Osteoblast (primary cell): ENCODE results near the gene CYB5R4. TPM values are rescaled to one million over a fixed set of nuclear protein-coding genes. Genes with fewer than 3 reads are reported as not detected.

Experiments used
- DNase-seq: peaks from one replicate; pipeline ENCODE4 v3.0.0; 2011; ENCODE audit warnings: low spot score, mixed read lengths; ENCODE audit not compliant: insufficient read length; ENCODE audit errors: missing footprints
- H2AFZ ChIP-seq: 2 replicates; pipeline ENCODE4 v1.6.0; 2011; ENCODE audit warnings: mild to moderate bottlenecking, low read length
- H3K27ac ChIP-seq: 2 replicates; pipeline ENCODE4 v1.5.1; 2011; ENCODE audit warnings: mild to moderate bottlenecking, low read depth, low read length, moderate library complexity
- H3K27me3 ChIP-seq: 2 replicates; pipeline ENCODE4 v1.6.0; 2012; ENCODE audit warnings: mild to moderate bottlenecking, control low read depth, inconsistent platforms, low read length, moderate library complexity; ENCODE audit not compliant: insufficient read depth
- H3K36me3 ChIP-seq: 2 replicates; pipeline ENCODE4 v1.5.1; 2011; ENCODE audit warnings: mild to moderate bottlenecking, low read length, control low read depth, moderate library complexity; ENCODE audit not compliant: insufficient read depth
- H3K4me1 ChIP-seq: 2 replicates; pipeline ENCODE4 v1.5.1; 2011; ENCODE audit warnings: mild to moderate bottlenecking, low read length, control low read depth, moderate library complexity; ENCODE audit not compliant: insufficient read depth
- H3K4me2 ChIP-seq: 2 replicates; pipeline ENCODE4 v1.6.0; 2011; ENCODE audit warnings: mild to moderate bottlenecking, low read length; ENCODE audit not compliant: insufficient read depth
- H3K4me3 ChIP-seq: fragments of 200-600 bp; sonication (generic); 3 replicates; pipeline ENCODE4 v1.5.1; 2012; ENCODE audit warnings: mild to moderate bottlenecking, low read length, inconsistent platforms; ENCODE audit not compliant: insufficient read depth
- H3K79me2 ChIP-seq: 2 replicates; pipeline ENCODE4 v1.6.0; 2012; ENCODE audit warnings: mild to moderate bottlenecking, low read length, control low read depth, inconsistent platforms; ENCODE audit not compliant: insufficient read depth
- H3K9me3 ChIP-seq: 2 replicates; pipeline ENCODE4 v1.5.1; 2011; ENCODE audit warnings: low read depth, low read length, control low read depth
- H4K20me1 ChIP-seq: 2 replicates; pipeline ENCODE4 v1.6.0; 2012; ENCODE audit warnings: mild to moderate bottlenecking, low read length, control low read depth; ENCODE audit not compliant: insufficient read depth
- CTCF ChIP-seq: IDR thresholded peaks from 2 replicates; pipeline ENCODE4 v1.5.1; 2011; ENCODE audit warnings: mild to moderate bottlenecking, low read depth, low read length, moderate library complexity; ENCODE audit errors: extremely low read depth
- total RNA-seq: library from RNA; depleted of rRNA; stranded (reverse); fragments of >200 nt; gene quantifications from 2 replicates; pipeline ENCODE4 v1.2.3, GENCODE V29; 2012

Gene CYB5R4
- total RNA-seq, 1 donor, result 6.9 TPM

- H3K36me3 ChIP-seq, result no peaks in the 10 kb centered on the region
- H3K4me2 ChIP-seq, result no peak overlapping the region
- no peak for TF ChIP-seq CTCF
- no peaks in the 10 kb centered on the region for H3K79me2 ChIP-seq
- no peaks in the 10 kb centered on the region for H4K20me1 ChIP-seq
- no peaks in the 10 kb centered on the region for H3K9me3 ChIP-seq
- no peak overlapping the region for H2AFZ ChIP-seq
- peaks cover 2% of the 10 kb centered on the region for H3K27me3 ChIP-seq
- DNase-seq, result no peak
- no peak overlapping the region for H3K4me3 ChIP-seq
- no peak overlapping the region for H3K27ac ChIP-seq
- H3K4me1 ChIP-seq, result no peaks in the 10 kb centered on the region
These were observed 143.6 kb downstream of the CYB5R4 start for GRCh38 chr6:84003131-84003530.

GRCh38 chr6:84003654-84004053 is 144.2 kb downstream of the CYB5R4 start:
- Histone ChIP-seq H2AFZ (no peak overlapping the region), H3K27ac (no peak overlapping the region), H3K79me2 (no peaks in the 10 kb centered on the region), H3K36me3 (no peaks in the 10 kb centered on the region), H3K4me1 (no peaks in the 10 kb centered on the region), H3K9me3 (no peaks in the 10 kb centered on the region), H3K4me3 (no peak overlapping the region), H3K4me2 (no peak overlapping the region), H3K27me3 (peaks cover 2% of the 10 kb centered on the region), H4K20me1 (no peaks in the 10 kb centered on the region)
- TF ChIP-seq CTCF, result no peak
- DNase-seq, result no peak

DNA sequence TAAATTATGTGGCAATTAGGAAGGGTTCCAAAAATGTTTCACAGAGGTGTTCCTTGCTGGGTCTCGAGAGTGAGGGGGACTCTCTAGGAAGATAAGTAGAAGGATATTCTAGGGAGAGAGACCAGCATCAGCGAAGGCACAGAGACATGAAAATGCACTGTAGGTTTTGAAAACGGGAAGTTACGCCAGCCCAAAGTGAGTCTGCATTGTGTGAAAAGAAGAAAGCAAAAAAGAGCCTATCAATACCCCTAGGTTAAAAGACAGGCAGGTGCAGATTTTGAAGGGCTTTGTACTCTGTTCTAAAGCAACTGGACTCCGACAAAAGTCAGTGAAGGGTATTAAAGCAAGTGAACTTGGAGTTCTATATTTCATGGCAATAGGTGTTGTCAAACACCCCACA is 148.4 kb downstream of the CYB5R4 start:
- H3K4me1 ChIP-seq, result no peaks in the 10 kb centered on the region
- H3K79me2 ChIP-seq, result no peaks in the 10 kb centered on the region
- H3K36me3 ChIP-seq, result no peaks in the 10 kb centered on the region
- H3K4me3 ChIP-seq, result no peak overlapping the region
- no peak overlapping the region for H3K4me2 ChIP-seq
- no peaks in the 10 kb centered on the region for H3K9me3 ChIP-seq
- DNase-seq, result no peak
- H3K27me3 ChIP-seq, result no peaks in the 10 kb centered on the region
- no peak overlapping the region for H2AFZ ChIP-seq
- H3K27ac ChIP-seq, result no peak overlapping the region
- TF ChIP-seq CTCF, result no peak
- no peaks in the 10 kb centered on the region for H4K20me1 ChIP-seq

- no peak for DNase-seq
- H3K4me2 ChIP-seq, result no peak overlapping the region
- H4K20me1 ChIP-seq, result no peaks in the 10 kb centered on the region
- no peaks in the 10 kb centered on the region for H3K4me1 ChIP-seq
- TF ChIP-seq CTCF, result no peak
- H3K79me2 ChIP-seq, result no peaks in the 10 kb centered on the region
- H3K36me3 ChIP-seq, result no peaks in the 10 kb centered on the region
- no peak overlapping the region for H3K4me3 ChIP-seq
- no peak overlapping the region for H2AFZ ChIP-seq
- H3K27ac ChIP-seq, result no peak overlapping the region
- no peaks in the 10 kb centered on the region for H3K27me3 ChIP-seq
- no peaks in the 10 kb centered on the region for H3K9me3 ChIP-seq
These were observed 153.9 kb downstream of the CYB5R4 start for GRCh38 chr6:84013354-84013753.
